ENCODE results near the gene MAP3K13.

MAP3K13 gene, protein sequence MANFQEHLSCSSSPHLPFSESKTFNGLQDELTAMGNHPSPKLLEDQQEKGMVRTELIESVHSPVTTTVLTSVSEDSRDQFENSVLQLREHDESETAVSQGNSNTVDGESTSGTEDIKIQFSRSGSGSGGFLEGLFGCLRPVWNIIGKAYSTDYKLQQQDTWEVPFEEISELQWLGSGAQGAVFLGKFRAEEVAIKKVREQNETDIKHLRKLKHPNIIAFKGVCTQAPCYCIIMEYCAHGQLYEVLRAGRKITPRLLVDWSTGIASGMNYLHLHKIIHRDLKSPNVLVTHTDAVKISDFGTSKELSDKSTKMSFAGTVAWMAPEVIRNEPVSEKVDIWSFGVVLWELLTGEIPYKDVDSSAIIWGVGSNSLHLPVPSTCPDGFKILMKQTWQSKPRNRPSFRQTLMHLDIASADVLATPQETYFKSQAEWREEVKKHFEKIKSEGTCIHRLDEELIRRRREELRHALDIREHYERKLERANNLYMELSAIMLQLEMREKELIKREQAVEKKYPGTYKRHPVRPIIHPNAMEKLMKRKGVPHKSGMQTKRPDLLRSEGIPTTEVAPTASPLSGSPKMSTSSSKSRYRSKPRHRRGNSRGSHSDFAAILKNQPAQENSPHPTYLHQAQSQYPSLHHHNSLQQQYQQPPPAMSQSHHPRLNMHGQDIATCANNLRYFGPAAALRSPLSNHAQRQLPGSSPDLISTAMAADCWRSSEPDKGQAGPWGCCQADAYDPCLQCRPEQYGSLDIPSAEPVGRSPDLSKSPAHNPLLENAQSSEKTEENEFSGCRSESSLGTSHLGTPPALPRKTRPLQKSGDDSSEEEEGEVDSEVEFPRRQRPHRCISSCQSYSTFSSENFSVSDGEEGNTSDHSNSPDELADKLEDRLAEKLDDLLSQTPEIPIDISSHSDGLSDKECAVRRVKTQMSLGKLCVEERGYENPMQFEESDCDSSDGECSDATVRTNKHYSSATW

DNA sequence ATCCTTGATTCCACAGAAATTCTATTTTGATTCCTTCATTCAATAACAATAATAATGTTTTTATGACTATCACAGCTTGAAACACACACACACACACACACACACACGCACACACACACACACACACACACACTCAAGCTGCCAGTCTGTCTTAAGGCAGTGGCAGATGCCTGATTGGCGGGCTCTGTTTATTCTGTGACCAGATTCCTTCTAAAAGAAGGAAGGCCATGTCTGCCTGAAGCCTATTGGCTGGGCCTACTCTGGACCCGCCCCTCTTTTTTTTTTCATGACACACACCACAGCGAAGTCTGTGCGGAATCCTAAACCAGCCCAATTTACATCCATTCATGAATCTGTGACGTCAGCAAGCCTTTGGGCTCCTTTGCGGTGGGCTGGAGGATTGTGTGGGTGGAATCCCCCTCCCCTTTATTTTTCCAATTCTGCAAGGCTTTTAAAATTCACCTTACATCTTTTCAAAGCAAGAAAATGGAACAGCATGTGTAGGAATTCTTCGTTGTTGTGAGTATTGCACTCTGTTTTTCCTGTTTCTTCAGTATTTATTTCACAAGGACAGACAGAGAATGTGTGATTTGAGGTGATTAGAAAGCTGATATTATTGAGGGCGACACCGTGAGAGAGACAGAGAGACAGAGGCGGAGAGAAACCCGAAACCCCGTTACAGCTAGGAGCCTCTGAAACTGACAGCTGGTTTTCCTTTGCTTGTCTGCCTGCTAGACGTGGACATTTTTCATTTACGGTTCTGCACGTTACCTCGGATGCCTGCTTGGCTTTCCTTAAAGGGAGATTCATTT is at the start of gene MAP3K13:
Gene MAP3K13 (plus strand): TSS at position 287 of the 812 bp plus-strand sequence. CDS start 65,446 bp downstream, outside the sequence.
- peak; percentile 94 for DNase-seq (ENCODE audit: low read depth)

GRCh38 chr3:185313693-185314246 is 49.2 kb upstream of the MAP3K13 start:
- no peak for DNase-seq (ENCODE audit: low read depth)

GRCh38 chr3:185316740-185317412 is 46.1 kb upstream of the MAP3K13 start:
- peak; percentile 38 for DNase-seq (ENCODE audit: low read depth)

GRCh38 chr3:185317674-185318073 is 45.3 kb upstream of the MAP3K13 start:
- no peak for DNase-seq (ENCODE audit: low read depth)

DNA sequence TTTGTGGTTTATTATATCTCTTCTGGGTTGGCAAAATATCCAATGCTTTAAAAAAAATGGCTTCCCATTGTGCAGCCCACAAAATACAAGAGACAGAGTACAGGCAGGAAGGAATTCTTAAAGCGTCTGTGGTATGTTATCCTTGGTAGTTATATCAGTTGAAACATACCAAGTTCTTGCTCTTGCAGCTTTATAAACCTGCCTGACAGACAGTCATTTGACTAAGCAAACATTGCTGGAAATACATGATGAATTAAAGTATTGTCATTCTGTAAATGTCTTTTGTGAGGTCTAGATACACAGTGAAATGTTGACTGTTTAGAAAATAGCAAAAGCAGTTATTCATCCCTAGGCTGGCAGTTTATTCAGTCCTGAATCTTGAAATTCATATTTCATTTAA is 44.8 kb upstream of the MAP3K13 start:
- no peak for DNase-seq (ENCODE audit: low read depth)

DNA sequence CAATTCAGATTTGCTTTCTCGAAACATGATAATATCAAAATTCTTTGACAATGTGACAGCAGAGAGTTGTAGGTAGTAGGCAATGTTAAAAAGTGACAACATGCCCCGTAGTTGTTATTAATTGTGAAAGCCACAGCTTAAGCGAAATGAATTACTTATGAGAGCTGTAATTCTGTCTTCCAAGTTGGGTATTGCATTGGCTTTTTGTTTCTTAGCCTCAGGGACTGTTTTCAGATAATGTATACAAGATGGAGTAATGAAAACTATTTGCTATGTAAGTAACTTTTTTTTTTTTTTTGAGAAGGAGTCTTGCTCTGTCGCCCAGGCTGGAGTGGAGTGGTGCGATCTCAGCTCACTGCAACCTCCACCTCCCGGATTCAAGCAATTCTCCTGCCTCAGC is 43.1 kb upstream of the MAP3K13 start:
- no peak for DNase-seq (ENCODE audit: low read depth)

DNA sequence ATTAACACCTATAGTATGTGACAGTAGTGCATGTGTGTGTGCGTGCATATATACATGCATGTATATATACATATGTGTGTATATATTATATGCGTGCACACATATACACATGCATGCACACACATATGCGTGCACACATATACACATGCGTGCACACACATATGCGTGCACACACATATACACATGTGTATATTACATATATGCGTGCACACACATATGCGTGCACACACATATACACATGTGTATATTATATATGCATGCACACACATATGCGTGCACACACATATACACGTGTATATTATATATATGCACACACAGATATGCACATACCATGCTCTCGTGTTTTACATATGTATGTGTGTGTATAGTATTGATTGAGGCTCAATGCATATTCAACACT is 42.0 kb upstream of the MAP3K13 start:
- no peak for DNase-seq (ENCODE audit: low read depth)

GRCh38 chr3:185322101-185322719 is 40.7 kb upstream of the MAP3K13 start:
- DNase-seq (ENCODE audit: low read depth) = no peak

DNA sequence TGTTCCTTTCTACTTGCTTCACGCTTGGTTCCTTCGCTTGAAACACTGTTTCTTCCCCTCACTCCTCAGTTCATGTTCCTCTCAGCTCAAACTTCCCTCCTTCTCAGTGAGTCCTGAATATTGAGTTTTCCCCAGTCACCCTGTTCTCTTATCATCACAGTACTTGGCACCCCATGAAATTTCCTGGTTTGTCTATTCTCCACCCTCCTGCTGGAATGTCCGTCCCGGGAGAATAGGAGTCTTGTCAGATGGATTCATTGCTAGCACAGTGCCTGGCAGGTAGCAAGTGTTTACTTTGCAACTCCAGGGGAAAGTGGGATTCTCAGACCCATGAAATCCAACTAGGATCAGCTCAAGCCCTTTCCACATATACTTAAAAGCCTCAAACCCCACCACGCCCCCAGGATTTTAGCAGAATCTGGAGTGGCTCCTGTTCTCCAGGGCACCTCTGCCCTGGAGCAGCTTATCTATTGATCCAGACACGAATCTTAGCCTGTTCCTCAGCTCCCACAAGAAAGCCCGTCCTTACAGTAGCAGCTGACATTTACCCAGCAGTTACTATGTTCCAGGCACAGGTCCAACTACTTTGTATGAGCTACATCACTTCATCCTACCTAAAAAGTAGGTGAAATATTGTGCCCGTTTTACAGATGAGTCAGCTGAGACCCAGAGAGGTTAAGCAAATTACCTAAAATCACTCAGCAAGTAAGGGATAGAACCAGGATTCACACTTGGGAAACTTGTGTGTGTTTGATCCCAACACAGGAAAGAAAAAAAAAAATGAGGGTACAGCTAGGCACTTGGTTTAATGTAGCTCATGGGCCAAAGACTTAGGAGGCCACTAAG is 36.8 kb upstream of the MAP3K13 start:
- no peak for DNase-seq (ENCODE audit: low read depth)

DNA sequence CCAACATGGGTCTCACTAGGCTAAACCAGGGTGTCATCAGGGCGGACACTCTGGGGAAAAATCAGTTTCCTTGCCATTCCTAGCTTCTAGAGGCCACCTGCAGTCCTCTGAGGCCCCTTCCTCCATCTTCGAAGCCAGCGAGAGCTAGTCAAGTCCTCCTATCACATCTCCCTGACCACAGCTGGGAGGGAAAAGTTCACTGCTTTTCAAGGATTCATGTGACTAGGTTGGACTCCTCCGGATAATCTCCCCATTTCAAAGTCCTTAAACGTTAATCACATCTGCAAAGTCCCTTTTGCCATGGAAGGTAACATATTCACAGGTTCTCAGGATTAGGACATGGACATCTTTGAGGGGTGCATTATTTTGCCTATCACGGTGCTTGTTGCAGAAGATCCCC is 35.9 kb upstream of the MAP3K13 start:
- DNase-seq (ENCODE audit: low read depth) = no peak

DNA sequence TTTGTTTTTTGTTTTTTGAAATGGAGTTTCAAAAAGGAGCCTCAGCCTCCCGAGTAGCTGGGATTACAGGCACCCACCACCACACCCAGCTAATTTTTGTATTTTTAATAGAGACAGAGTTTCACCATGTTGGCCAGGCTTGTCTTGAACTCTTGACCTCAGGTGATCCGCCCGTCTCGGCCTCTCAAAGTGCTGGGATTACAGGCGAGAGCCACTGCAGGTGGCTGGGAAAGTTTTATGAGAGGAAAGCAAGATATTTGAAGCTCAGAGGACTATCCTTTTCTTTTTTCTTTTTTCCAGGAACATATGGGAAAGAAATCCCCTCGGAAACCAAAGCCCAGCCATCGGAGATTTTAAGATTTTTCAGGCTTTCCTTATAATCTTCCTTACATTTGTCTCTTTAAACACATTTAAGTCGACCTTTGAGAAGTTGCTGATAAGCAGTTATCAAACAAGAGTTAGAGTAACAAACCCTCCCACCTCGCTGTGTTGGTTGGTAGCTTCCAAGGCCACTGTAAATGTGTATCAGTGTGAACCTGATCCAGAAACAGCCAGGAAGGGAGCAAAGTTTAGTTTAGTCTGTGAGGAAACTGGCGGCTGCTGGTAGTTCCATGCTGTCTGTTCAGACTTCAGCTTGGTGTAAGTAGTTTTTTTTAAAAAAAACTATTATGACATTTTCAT is 34.5 kb upstream of the MAP3K13 start:
- DNase-seq (ENCODE audit: low read depth) = no peak

DNA sequence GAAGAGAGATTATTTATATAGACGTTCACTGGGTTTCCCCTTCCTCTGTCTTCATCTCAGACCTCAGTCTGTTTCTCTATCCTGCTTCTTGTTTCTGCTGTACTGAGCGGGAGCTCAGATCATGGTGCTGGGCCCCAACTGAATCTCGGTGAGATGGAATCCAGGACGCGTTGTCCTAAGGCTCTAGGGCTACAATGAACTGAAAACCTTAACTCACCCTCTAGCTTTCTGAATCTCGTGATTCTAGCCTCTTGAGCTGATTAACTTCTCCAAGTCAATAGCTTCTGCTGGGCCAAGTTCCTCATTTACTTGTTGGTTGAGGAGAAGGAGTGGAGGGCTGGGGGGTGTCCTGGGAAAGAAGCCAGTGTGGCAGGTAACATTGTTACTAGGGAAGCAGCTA is 32.7 kb upstream of the MAP3K13 start:
- no peak for DNase-seq (ENCODE audit: low read depth)

DNA sequence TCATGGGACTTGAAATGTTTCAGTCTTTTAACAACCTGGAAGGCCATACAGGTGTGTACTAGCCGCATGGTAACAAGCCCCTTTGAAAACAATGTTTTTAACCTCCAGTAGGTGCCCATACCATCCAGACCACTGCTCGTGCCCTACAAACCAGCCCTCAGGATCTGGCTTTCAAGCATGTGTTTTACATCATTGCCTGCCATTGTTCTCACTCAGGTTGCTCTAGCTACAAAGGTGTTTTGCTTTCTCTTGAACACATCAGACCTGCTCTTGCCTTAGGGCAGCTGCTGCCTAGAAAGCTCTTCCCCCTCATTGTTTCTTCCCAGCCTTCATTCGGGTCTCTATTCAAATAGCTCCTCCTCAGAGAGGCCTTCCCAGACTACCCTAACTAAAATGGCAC is 32.3 kb upstream of the MAP3K13 start:
- no peak for DNase-seq (ENCODE audit: low read depth)

DNA sequence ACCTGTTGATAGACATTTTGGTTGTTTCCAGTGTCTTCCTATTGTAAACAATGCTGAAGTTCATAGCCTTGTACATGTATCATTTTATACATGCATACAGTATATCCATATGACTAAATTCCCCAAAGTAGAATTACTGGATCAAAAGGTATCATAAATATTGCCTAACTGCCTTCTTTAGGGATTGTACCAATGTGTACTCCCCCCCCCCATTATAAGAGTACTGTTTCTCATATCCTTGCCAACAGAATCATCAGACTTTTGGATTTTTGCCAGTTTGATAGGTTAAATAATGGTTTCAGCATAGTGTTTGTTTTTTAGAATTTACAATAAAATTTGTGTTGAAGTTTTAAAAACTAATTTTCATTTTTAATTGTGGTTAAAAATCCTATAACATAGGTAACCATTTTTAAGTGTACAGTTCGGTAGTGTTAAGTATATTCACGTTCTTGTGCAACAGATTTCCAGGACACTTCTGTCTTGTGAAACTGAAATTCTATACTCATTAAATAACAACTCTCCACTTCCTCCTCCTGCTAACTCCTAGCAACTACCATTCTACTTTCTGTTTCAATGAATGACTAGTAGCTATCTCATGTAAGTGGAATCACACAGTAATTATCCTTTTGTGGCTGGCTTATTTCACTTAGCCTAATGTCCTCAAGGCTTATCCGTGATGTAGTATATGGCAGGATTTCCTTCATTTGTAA is 30.8 kb upstream of the MAP3K13 start:
- peak; percentile 67 for DNase-seq (ENCODE audit: low read depth)

- DNase-seq (ENCODE audit: low read depth) = peak; percentile 89
These were observed 27.1 kb upstream of the MAP3K13 start for GRCh38 chr3:185335799-185336198.

GRCh38 chr3:185337231-185337816 is 25.6 kb upstream of the MAP3K13 start:
- DNase-seq (ENCODE audit: low read depth) = no peak

GRCh38 chr3:185339945-185340344 is 23.0 kb upstream of the MAP3K13 start:
- DNase-seq (ENCODE audit: low read depth) = no peak

DNA sequence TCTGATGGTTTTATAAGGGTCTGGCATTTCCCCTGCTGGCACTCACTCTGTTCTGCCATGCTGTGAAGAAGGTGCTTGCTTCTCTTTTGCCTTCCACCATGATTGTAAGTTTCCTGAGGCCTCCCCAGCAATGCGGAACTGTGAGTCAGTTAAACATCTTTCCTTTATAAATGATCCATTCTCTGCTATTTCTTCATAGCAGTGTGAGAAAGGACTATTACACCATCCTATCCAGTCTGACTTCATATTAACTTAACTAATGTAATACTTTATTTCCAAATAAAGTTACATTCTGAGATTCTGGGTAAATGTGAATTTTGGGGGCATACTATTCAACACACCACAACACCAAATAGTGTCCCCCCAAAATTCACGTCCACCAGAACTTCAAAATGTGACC is 22.2 kb upstream of the MAP3K13 start:
- DNase-seq (ENCODE audit: low read depth) = no peak
